IMR-90 (cell line): ENCODE data around the gene PRKN.

ENCODE experiments used
- CTCF ChIP-seq: conservative IDR thresholded peaks from 2 replicates; pipeline ENCODE4 v1.5.1; 2012; ENCODE audit warnings: mild to moderate bottlenecking, low read depth, low read length, improper control_type of control experiment
- POLR2A ChIP-seq: IDR thresholded peaks from 2 replicates; pipeline ENCODE4 v1.6.1; 2012; ENCODE audit warnings: mild to moderate bottlenecking, low read depth, low read length
- RAD21 ChIP-seq: IDR thresholded peaks from 2 replicates; pipeline ENCODE4 v1.6.1; 2012; ENCODE audit warnings: low read length, improper control_type of control experiment
- SMC3 ChIP-seq: fragments of 150-350 bp; IDR thresholded peaks from 2 replicates; pipeline ENCODE4 v1.6.1; 2016; ENCODE audit warnings: low read depth, mild to moderate bottlenecking, antibody characterized with exemption, low read length, moderate library complexity

- TF ChIP-seq CTCF (no peak), SMC3 (no peak), RAD21 (no peak), POLR2A (no peak)
Observed at GRCh38 chr6:162395181-162395580, 332.4 kb downstream of the PRKN start.
